Neuronal stem cell (in vitro differentiated cells): ENCODE data around the gene RIC3.
A peak's percentile ranks its signal among the peaks of the same experiment; 100 is the strongest.

ENCODE experiments used
- DNase-seq: peaks from one replicate; pipeline ENCODE4 v3.0.0-alpha.2; 2013; ENCODE audit warnings: low spot score
- H2AFZ ChIP-seq: one replicate; pipeline ENCODE4 v1.6.1; 2013; ENCODE audit warnings: mild to moderate bottlenecking, low read length, inconsistent platforms
- H2AK5ac ChIP-seq: 2 replicates; pipeline ENCODE4 v1.6.1; 2013; ENCODE audit warnings: low read depth, mild to moderate bottlenecking, inconsistent platforms, low read length, moderate library complexity, mixed read lengths
- H2BK120ac ChIP-seq: 2 replicates; pipeline ENCODE4 v1.6.1; 2013; ENCODE audit warnings: low read depth, mild to moderate bottlenecking, inconsistent platforms, low read length, moderate library complexity, mixed read lengths
- H2BK12ac ChIP-seq: one replicate; pipeline ENCODE4 v1.6.1; 2013; ENCODE audit warnings: low read length, inconsistent platforms
- H2BK15ac ChIP-seq: 2 replicates; pipeline ENCODE4 v1.6.1; 2013; ENCODE audit warnings: mild to moderate bottlenecking, low read length, inconsistent platforms, mixed read lengths
- H2BK5ac ChIP-seq: one replicate; pipeline ENCODE4 v1.6.1; 2013; ENCODE audit warnings: inconsistent platforms, mild to moderate bottlenecking, low read length, moderate library complexity
- H3K14ac ChIP-seq: one replicate; pipeline ENCODE4 v1.6.1; 2013; ENCODE audit warnings: low read length, inconsistent platforms
- H3K18ac ChIP-seq: 2 replicates; pipeline ENCODE4 v1.6.1; 2013; ENCODE audit warnings: low read length, inconsistent platforms
- H3K23ac ChIP-seq: 2 replicates; pipeline ENCODE4 v1.6.1; 2013; ENCODE audit warnings: low read depth, mild to moderate bottlenecking, mixed read lengths, low read length, inconsistent platforms; ENCODE audit not compliant: poor library complexity
- H3K27ac ChIP-seq: replicated peaks from 3 replicates; pipeline ENCODE4 v1.5.1; 2013; ENCODE audit warnings: low read length, inconsistent platforms
- H3K27me3 ChIP-seq, 3 experiments: 2 replicates each; pipeline ENCODE4 v1.6.1; 2013; ENCODE audit warnings: low read length in 3 of 3, mild to moderate bottlenecking in 2 of 3, inconsistent platforms in 1 of 3, low read depth in 1 of 3, mixed read lengths in 1 of 3, moderate library complexity in 1 of 3; ENCODE audit not compliant: control insufficient read depth in 3 of 3, insufficient read depth in 3 of 3
- H3K36me3 ChIP-seq, 2 donors: replicated peaks in 1 of 2; 2 replicates each; pipeline ENCODE4 v1.6.1; 2013; ENCODE audit warnings: low read length in 2 of 2; ENCODE audit not compliant: control insufficient read depth in 2 of 2, insufficient read depth in 2 of 2
- H3K4ac ChIP-seq: 2 replicates; pipeline ENCODE4 v1.6.1; 2013; ENCODE audit warnings: inconsistent platforms, mild to moderate bottlenecking, low read length, moderate library complexity
- H3K4me1 ChIP-seq, 2 donors: 1 replicate in 1 of 2; 2 replicates in 1 of 2; pipeline ENCODE4 v1.6.1; 2013; ENCODE audit warnings: low read length in 2 of 2, low read depth in 1 of 2; ENCODE audit not compliant: control insufficient read depth in 2 of 2, insufficient read depth in 1 of 2
- H3K4me2 ChIP-seq: one replicate; pipeline ENCODE4 v1.6.1; 2013; ENCODE audit warnings: mild to moderate bottlenecking, low read length, inconsistent platforms; ENCODE audit not compliant: insufficient read depth, poor library complexity, severe bottlenecking
- H3K4me3 ChIP-seq, 2 donors: 2 replicates each; pipeline ENCODE4 v1.5.1; 2013; ENCODE audit warnings: low read length in 2 of 2, mild to moderate bottlenecking in 2 of 2, inconsistent platforms in 1 of 2, moderate library complexity in 1 of 2
- H3K79me1 ChIP-seq: one replicate; pipeline ENCODE4 v1.6.1; 2013; ENCODE audit warnings: low read depth, mild to moderate bottlenecking, inconsistent platforms, low read length, moderate library complexity
- H3K9ac ChIP-seq: one replicate; pipeline ENCODE4 v1.6.1; 2013; ENCODE audit warnings: mild to moderate bottlenecking, low read depth, low read length, inconsistent platforms; ENCODE audit not compliant: poor library complexity
- H3K9me3 ChIP-seq, 2 donors: replicated peaks in 1 of 2; 2 replicates each; pipeline versions ENCODE3 to v1.6.1; 2013; ENCODE audit warnings: low read length in 2 of 2, mild to moderate bottlenecking in 2 of 2, inconsistent platforms in 1 of 2, low read depth in 1 of 2, mixed read lengths in 1 of 2, moderate library complexity in 1 of 2; ENCODE audit not compliant: control insufficient read depth in 2 of 2, insufficient read depth in 1 of 2
- H4K8ac ChIP-seq: one replicate; pipeline ENCODE4 v1.6.1; 2013; ENCODE audit warnings: low read depth, mild to moderate bottlenecking, inconsistent platforms, low read length, moderate library complexity
- H4K91ac ChIP-seq: one replicate; pipeline ENCODE4 v1.6.1; 2013; ENCODE audit warnings: low read length, low read depth, mild to moderate bottlenecking, inconsistent platforms; ENCODE audit not compliant: poor library complexity
- WGBS, 2 donors: extraction: QIAGEN DNeasy Blood & Tissue Kit; methylation state at CpG; one replicate each; pipeline ENCODE4 v1.1.7; 2013; ENCODE audit warnings: missing lambda C conversion rate in 2 of 2, mixed read lengths in 1 of 2; ENCODE audit not compliant: insufficient read length in 2 of 2, insufficient replicate concordance in 1 of 2; ENCODE audit errors: extremely low coverage in 2 of 2; 5-methylcytosine and 5-hydroxymethylcytosine counted together

Gene RIC3

GRCh38 chr11:8068605-8069221 lies 100.1 kb downstream of the RIC3 start:
- Histone ChIP-seq H3K4me2 (no peak overlapping the region), H3K36me3 (no peaks in the 10 kb centered on the region), H2AFZ (peak overlapping the region; percentile 68), H4K8ac (no peak overlapping the region), H3K23ac (no peak overlapping the region), H3K27me3 (peaks cover 0 to 56% (median 0%) of the 10 kb centered on the region in 3 experiments), H3K9ac (no peak overlapping the region), H3K79me1 (no peaks in the 10 kb centered on the region), H2AK5ac (no peak overlapping the region), H3K14ac (no peak overlapping the region), H3K4me3 (no peak overlapping the region), H3K18ac (no peak overlapping the region), H4K91ac (no peak overlapping the region), H2BK120ac (no peak overlapping the region), H2BK15ac (no peak overlapping the region), H3K4ac (no peak overlapping the region), H2BK12ac (no peak overlapping the region), H3K9me3 (peaks cover 0 to 2% of the 10 kb centered on the region in 2 donors), H3K27ac (no peak overlapping the region), H2BK5ac (no peak overlapping the region), H3K4me1 (peaks cover 10 to 14% of the 10 kb centered on the region in 2 donors)
- DNase-seq: no peak
- no CpG with 5 or more reads among the region's 15 CpGs for WGBS, 2 donors

GRCh38 chr11:8067929-8068575 lies 100.8 kb downstream of the RIC3 start:
- H3K18ac ChIP-seq: no peak overlapping the region
- no peak overlapping the region for H3K14ac ChIP-seq
- peaks cover 0 to 2% of the 10 kb centered on the region in 2 donors for H3K9me3 ChIP-seq
- no peak overlapping the region for H3K4me3 ChIP-seq
- H2AFZ ChIP-seq: peak overlapping the region; percentile 68
- no peak overlapping the region for H4K8ac ChIP-seq
- H3K4me2 ChIP-seq: no peak overlapping the region
- H3K36me3 ChIP-seq: no peaks in the 10 kb centered on the region
- no peak overlapping the region for H3K27ac ChIP-seq
- no CpG with 5 or more reads among the region's 13 CpGs for WGBS, 2 donors
- H3K27me3 ChIP-seq: peaks cover 0 to 49% (median 0%) of the 10 kb centered on the region in 3 experiments
- H3K23ac ChIP-seq: no peak overlapping the region
- no peak overlapping the region for H2BK12ac ChIP-seq
- H3K9ac ChIP-seq: no peak overlapping the region
- peaks cover 10 to 14% of the 10 kb centered on the region in 2 donors for H3K4me1 ChIP-seq
- H3K79me1 ChIP-seq: no peaks in the 10 kb centered on the region
- no peak overlapping the region for H3K4ac ChIP-seq
- H2BK120ac ChIP-seq: no peak overlapping the region
- no peak overlapping the region for H2AK5ac ChIP-seq
- H2BK5ac ChIP-seq: no peak overlapping the region
- no peak overlapping the region for H4K91ac ChIP-seq
- no peak overlapping the region for H2BK15ac ChIP-seq
- DNase-seq: no peak

- no peak overlapping the region for H3K4ac ChIP-seq
- H3K9me3 ChIP-seq: peaks cover 0 to 2% of the 10 kb centered on the region in 2 donors
- peaks cover 9 to 14% of the 10 kb centered on the region in 2 donors for H3K4me1 ChIP-seq
- H4K8ac ChIP-seq: no peak overlapping the region
- no peak for DNase-seq
- no peak overlapping the region for H3K4me2 ChIP-seq
- no peaks in the 10 kb centered on the region for H3K36me3 ChIP-seq
- no CpG with 5 or more reads among the region's 4 CpGs for WGBS, 2 donors
- no peak overlapping the region for H4K91ac ChIP-seq
- H3K27me3 ChIP-seq: peaks cover 0 to 48% (median 0%) of the 10 kb centered on the region in 3 experiments
- H2BK5ac ChIP-seq: no peak overlapping the region
- no peak overlapping the region for H2BK12ac ChIP-seq
- H2BK15ac ChIP-seq: no peak overlapping the region
- no peak overlapping the region for H2AK5ac ChIP-seq
- no peaks in the 10 kb centered on the region for H3K79me1 ChIP-seq
- no peak overlapping the region for H3K14ac ChIP-seq
- H2AFZ ChIP-seq: no peak overlapping the region
- no peak overlapping the region for H2BK120ac ChIP-seq
- H3K4me3 ChIP-seq: no peak overlapping the region
- H3K9ac ChIP-seq: no peak overlapping the region
- no peak overlapping the region for H3K23ac ChIP-seq
- no peak overlapping the region for H3K27ac ChIP-seq
- no peak overlapping the region for H3K18ac ChIP-seq
Measured at GRCh38 chr11:8067567-8067928, 101.3 kb downstream of the RIC3 start.

- Histone ChIP-seq H4K8ac (no peak overlapping the region), H2BK15ac (no peak overlapping the region), H2BK120ac (no peak overlapping the region), H3K14ac (no peak overlapping the region), H2BK5ac (no peak overlapping the region), H3K27ac (no peak overlapping the region), H3K36me3 (no peaks in the 10 kb centered on the region), H2BK12ac (no peak overlapping the region), H2AK5ac (no peak overlapping the region), H3K4ac (no peak overlapping the region), H3K18ac (no peak overlapping the region), H3K4me3 (no peak overlapping the region), H3K23ac (no peak overlapping the region), H3K27me3 (peaks cover 0 to 43% (median 0%) of the 10 kb centered on the region in 3 experiments), H3K4me2 (no peak overlapping the region), H3K79me1 (no peaks in the 10 kb centered on the region), H4K91ac (no peak overlapping the region), H3K9ac (no peak overlapping the region), H2AFZ (no peak overlapping the region), H3K4me1 (peaks cover 4 to 12% of the 10 kb centered on the region in 2 donors), H3K9me3 (peaks cover 0 to 2% of the 10 kb centered on the region in 2 donors)
- no peak for DNase-seq
- WGBS, 2 donors: no CpG with 5 or more reads among the region's 10 CpGs
Measured at GRCh38 chr11:8066911-8067455, 101.8 kb downstream of the RIC3 start.
